OCI-LY7 (cell line): Measurements from ENCODE around the gene SERPINA6.

Source experiments
- EZH2phosphoT487 ChIP-seq: fragments of 200-600 bp; sonication (generic); IDR thresholded peaks from 2 replicates; pipeline ENCODE4 v1.6.1; 2018; ENCODE audit warnings: low read depth, borderline replicate concordance, mild to moderate bottlenecking, mixed run types, antibody characterized with exemption, low read length, moderate library complexity, mixed read lengths
- TF ChIP-seq, protein P1 (sequence below): fragments of 200-600 bp; sonication (generic); conservative IDR thresholded peaks from 2 replicates; pipeline ENCODE4 v1.5.1; 2014; ENCODE audit warnings: mild to moderate bottlenecking, antibody characterized with exemption, low read length, moderate library complexity, mixed read lengths

DNA sequence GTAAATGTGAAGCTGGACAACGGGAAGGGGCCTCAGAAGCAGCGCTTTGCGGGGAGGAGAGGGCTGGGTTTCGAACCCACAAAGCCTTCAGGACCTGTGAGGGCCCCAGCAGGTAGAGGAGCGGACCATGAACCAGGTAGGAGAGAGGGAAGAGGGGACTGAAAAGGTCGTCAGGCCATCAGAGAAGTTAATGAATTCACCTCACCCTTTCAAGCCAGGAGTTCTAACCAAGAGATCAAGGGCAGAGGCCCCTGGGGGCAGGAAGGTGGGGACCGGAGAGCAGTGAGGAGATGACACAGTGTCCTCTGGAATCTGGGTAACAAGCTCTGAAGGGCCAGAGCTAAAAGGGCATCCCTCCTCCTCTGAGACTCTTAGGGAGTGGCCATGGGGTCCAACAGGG, 45.8 kb upstream of the SERPINA6 start:
- TF ChIP-seq, protein P1, sequence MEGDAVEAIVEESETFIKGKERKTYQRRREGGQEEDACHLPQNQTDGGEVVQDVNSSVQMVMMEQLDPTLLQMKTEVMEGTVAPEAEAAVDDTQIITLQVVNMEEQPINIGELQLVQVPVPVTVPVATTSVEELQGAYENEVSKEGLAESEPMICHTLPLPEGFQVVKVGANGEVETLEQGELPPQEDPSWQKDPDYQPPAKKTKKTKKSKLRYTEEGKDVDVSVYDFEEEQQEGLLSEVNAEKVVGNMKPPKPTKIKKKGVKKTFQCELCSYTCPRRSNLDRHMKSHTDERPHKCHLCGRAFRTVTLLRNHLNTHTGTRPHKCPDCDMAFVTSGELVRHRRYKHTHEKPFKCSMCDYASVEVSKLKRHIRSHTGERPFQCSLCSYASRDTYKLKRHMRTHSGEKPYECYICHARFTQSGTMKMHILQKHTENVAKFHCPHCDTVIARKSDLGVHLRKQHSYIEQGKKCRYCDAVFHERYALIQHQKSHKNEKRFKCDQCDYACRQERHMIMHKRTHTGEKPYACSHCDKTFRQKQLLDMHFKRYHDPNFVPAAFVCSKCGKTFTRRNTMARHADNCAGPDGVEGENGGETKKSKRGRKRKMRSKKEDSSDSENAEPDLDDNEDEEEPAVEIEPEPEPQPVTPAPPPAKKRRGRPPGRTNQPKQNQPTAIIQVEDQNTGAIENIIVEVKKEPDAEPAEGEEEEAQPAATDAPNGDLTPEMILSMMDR, result no peak
- TF ChIP-seq EZH2phosphoT487, result no peak
